Measurements from ENCODE around the gene CCNG1.
A peak's percentile ranks its signal among the peaks of the same experiment; 100 is the strongest.
"Not testable (repeated sequence)": the region's sequence is repeated elsewhere in the genome, so short reads cannot be mapped to it uniquely, and the experiment has no call there.

Gene CCNG1

GRCh38 chr5:163437011-163437308 lies 435 bp upstream of the CCNG1 start:
- DNase-seq (ENCODE audit: low read depth): no peak
- H3K4me3 ChIP-seq (ENCODE audit: low read depth, low read length): peak overlapping the region; percentile 98

- H3K4me3 ChIP-seq (ENCODE audit: low read depth, low read length): peak overlapping the region; percentile 98
- no peak for DNase-seq (ENCODE audit: low read depth)
These were observed 1.7 kb downstream of the CCNG1 start for GRCh38 chr5:163439092-163439425.

GRCh38 chr5:163440954-163441353 lies 3.6 kb downstream of the CCNG1 start:
- no peak for DNase-seq (ENCODE audit: low read depth)
- H3K4me3 ChIP-seq (ENCODE audit: low read depth, low read length): no peak overlapping the region

- DNase-seq (ENCODE audit: low read depth): no peak
These were observed 7.1 kb downstream of the CCNG1 start for GRCh38 chr5:163444526-163444925.

GRCh38 chr5:163445345-163445744 lies 8.0 kb downstream of the CCNG1 start:
- H3K4me3 ChIP-seq (ENCODE audit: low read depth, low read length): no peak overlapping the region
- no peak for DNase-seq (ENCODE audit: low read depth)

More at GRCh38 chr5:163444526-163444925, 7.1 kb downstream of the CCNG1 start:
- no peak overlapping the region for H3K4me3 ChIP-seq (ENCODE audit: low read depth, low read length)

GRCh38 chr5:163447191-163447590 lies 9.8 kb downstream of the CCNG1 start:
- no peak overlapping the region for H3K4me3 ChIP-seq (ENCODE audit: low read depth, low read length)

GRCh38 chr5:163447875-163448274 lies 10.5 kb downstream of the CCNG1 start:
- DNase-seq (ENCODE audit: low read depth): no peak
- no peak overlapping the region for H3K4me3 ChIP-seq (ENCODE audit: low read depth, low read length)

More at GRCh38 chr5:163447191-163447590, 9.8 kb downstream of the CCNG1 start:
- DNase-seq (ENCODE audit: low read depth): no peak

- H3K4me3 ChIP-seq (ENCODE audit: low read depth, low read length): no peak overlapping the region
- no peak for DNase-seq (ENCODE audit: low read depth)
These were observed 11.1 kb downstream of the CCNG1 start for GRCh38 chr5:163448491-163448890.

GRCh38 chr5:163451489-163451888 lies 14.1 kb downstream of the CCNG1 start:
- no peak overlapping the region for H3K4me3 ChIP-seq (ENCODE audit: low read depth, low read length)
- DNase-seq (ENCODE audit: low read depth): no peak

GRCh38 chr5:163453705-163454104 lies 16.3 kb downstream of the CCNG1 start:
- DNase-seq (ENCODE audit: low read depth): no peak
- no peak overlapping the region for H3K4me3 ChIP-seq (ENCODE audit: low read depth, low read length)

- not testable (repeated sequence) for H3K4me3 ChIP-seq (ENCODE audit: low read depth, low read length); DNase-seq (ENCODE audit: low read depth)
These were observed 18.0 kb downstream of the CCNG1 start for GRCh38 chr5:163455406-163455805.

GRCh38 chr5:163456029-163456589 lies 18.7 kb downstream of the CCNG1 start:
- no peak overlapping the region for H3K4me3 ChIP-seq (ENCODE audit: low read depth, low read length)
- DNase-seq (ENCODE audit: low read depth): no peak

- DNase-seq (ENCODE audit: low read depth): no peak
These were observed 19.4 kb downstream of the CCNG1 start for GRCh38 chr5:163456840-163457239.

GRCh38 chr5:163458778-163459385 lies 21.5 kb downstream of the CCNG1 start:
- no peak for DNase-seq (ENCODE audit: low read depth)
- peak overlapping the region; percentile 76 for H3K4me3 ChIP-seq (ENCODE audit: low read depth, low read length)

More at GRCh38 chr5:163456840-163457239, 19.4 kb downstream of the CCNG1 start:
- no peak overlapping the region for H3K4me3 ChIP-seq (ENCODE audit: low read depth, low read length)

GRCh38 chr5:163459462-163459818 lies 22.0 kb downstream of the CCNG1 start:
- no peak for DNase-seq (ENCODE audit: low read depth)
- peak overlapping the region; percentile 76 for H3K4me3 ChIP-seq (ENCODE audit: low read depth, low read length)

GRCh38 chr5:163459819-163460561 lies 22.6 kb downstream of the CCNG1 start, which contains the start of gene NUDCD2:
Gene NUDCD2 (minus strand): TSS chr5:163460102. CDS start chr5:163460050, 52 bp downstream.
- DNase-seq (ENCODE audit: low read depth): peak; percentile 96
- peak within 1 kb of the TSS; percentile 76 for H3K4me3 ChIP-seq (ENCODE audit: low read depth, low read length)

GRCh38 chr5:163460562-163461171 lies 23.3 kb downstream of the CCNG1 start, which contains the start of gene HMMR:
Gene HMMR (plus strand): TSS chr5:163460632. CDS start chr5:163460693, 61 bp downstream.
- no peak for DNase-seq (ENCODE audit: low read depth)
- H3K4me3 ChIP-seq (ENCODE audit: low read depth, low read length): peak within 1 kb of the TSS; percentile 76

- H3K4me3 ChIP-seq (ENCODE audit: low read depth, low read length): no peak overlapping the region
- DNase-seq (ENCODE audit: low read depth): no peak
These were observed 25.7 kb downstream of the CCNG1 start for GRCh38 chr5:163463063-163463435.

- no peak overlapping the region for H3K4me3 ChIP-seq (ENCODE audit: low read depth, low read length)
- no peak for DNase-seq (ENCODE audit: low read depth)
These were observed 30.3 kb downstream of the CCNG1 start for GRCh38 chr5:163467682-163468081.

- no peak for DNase-seq (ENCODE audit: low read depth)
- no peak overlapping the region for H3K4me3 ChIP-seq (ENCODE audit: low read depth, low read length)
These were observed 36.3 kb downstream of the CCNG1 start for GRCh38 chr5:163473635-163474243.

Data from skeletal muscle cell (primary cell).